Body of pancreas (tissue), 4 donors: Measurements from ENCODE around the gene TTC17.

ENCODE experiments used
- POLR2A ChIP-seq, 3 donors: fragments of 450-650 bp; IDR thresholded peaks; one replicate each; pipeline ENCODE4 v1.6.1; 2016; ENCODE audit warnings: antibody characterized with exemption in 3 of 3, mild to moderate bottlenecking in 2 of 3
- TF ChIP-seq, protein P1 (sequence below), 7 experiments: fragments of 450-650 bp in 4 of 7; fragments of 200-600 bp in 3 of 7; sonication (generic) in 3 of 7; IDR thresholded peaks; one replicate each; pipeline ENCODE4 v1.5.1; 2016 to 2019; ENCODE audit warnings: antibody characterized with exemption in 7 of 7

GRCh38 chr11:43486141-43486540 is 127.4 kb downstream of the TTC17 start:
- TF ChIP-seq, protein P1, sequence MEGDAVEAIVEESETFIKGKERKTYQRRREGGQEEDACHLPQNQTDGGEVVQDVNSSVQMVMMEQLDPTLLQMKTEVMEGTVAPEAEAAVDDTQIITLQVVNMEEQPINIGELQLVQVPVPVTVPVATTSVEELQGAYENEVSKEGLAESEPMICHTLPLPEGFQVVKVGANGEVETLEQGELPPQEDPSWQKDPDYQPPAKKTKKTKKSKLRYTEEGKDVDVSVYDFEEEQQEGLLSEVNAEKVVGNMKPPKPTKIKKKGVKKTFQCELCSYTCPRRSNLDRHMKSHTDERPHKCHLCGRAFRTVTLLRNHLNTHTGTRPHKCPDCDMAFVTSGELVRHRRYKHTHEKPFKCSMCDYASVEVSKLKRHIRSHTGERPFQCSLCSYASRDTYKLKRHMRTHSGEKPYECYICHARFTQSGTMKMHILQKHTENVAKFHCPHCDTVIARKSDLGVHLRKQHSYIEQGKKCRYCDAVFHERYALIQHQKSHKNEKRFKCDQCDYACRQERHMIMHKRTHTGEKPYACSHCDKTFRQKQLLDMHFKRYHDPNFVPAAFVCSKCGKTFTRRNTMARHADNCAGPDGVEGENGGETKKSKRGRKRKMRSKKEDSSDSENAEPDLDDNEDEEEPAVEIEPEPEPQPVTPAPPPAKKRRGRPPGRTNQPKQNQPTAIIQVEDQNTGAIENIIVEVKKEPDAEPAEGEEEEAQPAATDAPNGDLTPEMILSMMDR (IDR thresholded peaks at IDR 0.05), result no peak
- no peak for TF ChIP-seq POLR2A (IDR thresholded peaks at IDR 0.05)
